OCI-LY3 (cell line): ENCODE data around the gene RFWD3.
A peak's percentile ranks its signal among the peaks of the same experiment; 100 is the strongest.

Source experiments
- H2AFZ ChIP-seq: fragments of 200-600, 300-600 bp; shearing (Covaris generic); 2 replicates; pipeline ENCODE4 v1.6.0; 2014; ENCODE audit warnings: antibody characterized with exemption, low read depth, low read length
- H3K27ac ChIP-seq: fragments of 200-600, 300-600 bp; sonication (generic); 2 replicates; pipeline ENCODE4 v1.5.1; 2014; ENCODE audit warnings: mild to moderate bottlenecking, low read length, moderate library complexity, mixed read lengths
- H3K27me3 ChIP-seq: fragments of 200-600, 300-600 bp; sonication (generic); 2 replicates; pipeline ENCODE4 v1.6.1; 2014; ENCODE audit warnings: low read depth, low read length, mixed read lengths
- H3K36me3 ChIP-seq: fragments of 200-600, 300-600 bp; sonication (generic); replicated peaks from 2 replicates; pipeline ENCODE3; 2014; ENCODE audit warnings: low read depth, low read length, mixed read lengths
- H3K4me1 ChIP-seq: fragments of 300-600, 200-600 bp; sonication (generic); 2 replicates; pipeline ENCODE4 v1.6.1; 2014; ENCODE audit warnings: low read length, mixed read lengths
- H3K4me2 ChIP-seq: fragments of 200-600, 300-600 bp; sonication (generic); 2 replicates; pipeline ENCODE4 v1.6.1; 2014; ENCODE audit warnings: low read length, mixed read lengths
- H3K4me3 ChIP-seq: fragments of 300-600, 200-600 bp; sonication (generic); 2 replicates; pipeline ENCODE4 v1.5.1; 2014; ENCODE audit warnings: antibody characterized with exemption, mild to moderate bottlenecking, low read length, moderate library complexity
- H3K79me2 ChIP-seq: fragments of 300-600, 200-600 bp; shearing (Covaris generic); 2 replicates; pipeline ENCODE4 v1.6.1; 2014; ENCODE audit warnings: mild to moderate bottlenecking, low read length, mixed read lengths
- H3K9ac ChIP-seq: fragments of 300-600, 200-600 bp; shearing (Covaris generic); 2 replicates; pipeline ENCODE4 v1.6.0; 2014; ENCODE audit warnings: mild to moderate bottlenecking, low read length, moderate library complexity
- H3K9me3 ChIP-seq: fragments of 200-600, 300-600 bp; shearing (Covaris generic); 2 replicates; pipeline ENCODE4 v1.6.1; 2014; ENCODE audit warnings: low read length, mixed read lengths; ENCODE audit not compliant: insufficient read depth
- H4K20me1 ChIP-seq: fragments of 200-600, 300-600 bp; sonication (generic); 2 replicates; pipeline ENCODE4 v1.6.1; 2016; ENCODE audit warnings: low read length, mixed read lengths; ENCODE audit not compliant: insufficient read depth
- CTCF ChIP-seq: fragments of 200-600, 300-600 bp; sonication (generic); IDR thresholded peaks from 2 replicates; pipeline ENCODE4 v1.5.1; 2014; ENCODE audit warnings: antibody characterized with exemption, low read length, low read depth
- EZH2phosphoT487 ChIP-seq: fragments of 200-600 bp; shearing (Covaris generic); IDR thresholded peaks from 2 replicates; pipeline ENCODE4 v1.6.1; 2018; ENCODE audit warnings: antibody characterized with exemption, mixed run types, low read depth

The RFWD3 gene

DNA sequence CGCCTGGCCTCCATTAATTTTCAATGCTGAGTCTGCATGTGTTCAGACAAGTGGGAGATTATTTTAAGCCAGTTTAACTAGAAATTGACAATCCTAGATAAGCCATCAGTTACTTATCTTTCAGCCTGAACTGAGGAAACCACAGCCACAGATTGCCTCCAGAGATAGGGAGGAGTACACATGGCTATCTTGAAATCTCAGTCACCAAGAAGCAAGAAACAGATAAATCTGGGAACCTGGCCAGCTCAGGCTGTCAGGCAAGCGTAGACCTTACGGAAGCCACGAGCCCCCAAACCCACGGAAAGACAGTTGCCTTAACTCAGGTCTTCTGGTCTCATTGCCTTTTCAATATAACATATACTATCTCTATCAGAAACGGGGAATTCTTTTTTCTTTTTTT, 57.7 kb downstream of the RFWD3 start:
- peaks cover 29% of the 10 kb centered on the region for H3K79me2 ChIP-seq

DNA sequence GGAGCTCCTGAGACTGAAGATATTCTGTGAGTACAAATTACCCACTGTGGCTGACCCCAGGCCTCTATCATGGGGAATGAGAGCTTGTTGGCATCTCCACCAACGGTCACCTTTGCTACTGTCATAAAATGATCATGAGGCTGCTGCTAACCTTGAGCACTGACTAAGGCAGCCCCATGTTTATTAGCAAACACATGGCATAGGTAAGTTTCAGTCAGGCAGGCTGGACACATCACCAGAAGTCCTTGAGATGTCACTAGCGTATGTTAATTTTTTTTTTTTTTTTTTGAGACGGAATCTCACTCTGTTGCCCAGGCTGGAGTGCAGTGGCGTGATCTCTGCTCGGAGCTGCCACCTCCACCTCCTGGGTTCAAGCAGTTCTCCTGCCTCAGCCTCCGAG, 58.3 kb downstream of the RFWD3 start:
- Histone ChIP-seq H4K20me1 (peaks cover 11% of the 10 kb centered on the region), H3K4me1 (peaks cover 13% of the 10 kb centered on the region), H2AFZ (no peak overlapping the region), H3K36me3 (no peaks in the 10 kb centered on the region), H3K27ac (no peak overlapping the region), H3K4me2 (no peak overlapping the region), H3K4me3 (no peak overlapping the region), H3K27me3 (no peaks in the 10 kb centered on the region), H3K9ac (no peak overlapping the region), H3K79me2 (peaks cover 35% of the 10 kb centered on the region), H3K9me3 (no peaks in the 10 kb centered on the region)
- TF ChIP-seq EZH2phosphoT487 (no peak), CTCF (no peak)

More for the DNA sequence above, 57.7 kb downstream of the RFWD3 start:
- Histone ChIP-seq H3K36me3 (no peaks in the 10 kb centered on the region), H3K4me3 (no peak overlapping the region), H3K9ac (no peak overlapping the region), H4K20me1 (peaks cover 6% of the 10 kb centered on the region), H3K27me3 (no peaks in the 10 kb centered on the region), H3K27ac (no peak overlapping the region), H3K4me2 (no peak overlapping the region), H3K4me1 (peaks cover 13% of the 10 kb centered on the region), H2AFZ (no peak overlapping the region), H3K9me3 (no peaks in the 10 kb centered on the region)
- TF ChIP-seq CTCF: no peak
- no peak for TF ChIP-seq EZH2phosphoT487

DNA sequence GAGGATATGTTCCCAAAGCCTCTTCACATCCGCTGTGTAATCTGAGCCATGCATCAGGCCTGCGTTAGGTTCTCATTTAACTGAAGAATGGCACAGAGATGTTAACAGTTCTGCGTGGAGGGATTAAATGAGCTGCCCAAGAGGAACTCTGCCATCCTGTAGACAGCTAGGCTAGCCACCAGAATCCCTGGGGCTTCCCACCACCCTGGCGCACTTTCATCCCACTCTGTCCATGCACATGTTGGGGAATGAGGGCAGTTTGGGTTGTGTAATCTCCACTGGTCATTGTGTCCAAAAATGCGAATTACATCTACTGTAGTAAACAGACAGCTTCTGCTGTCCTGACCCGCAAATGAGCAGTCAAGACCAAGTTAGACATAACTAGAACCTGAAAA, 58.7 kb downstream of the RFWD3 start:
- no peaks in the 10 kb centered on the region for H3K36me3 ChIP-seq
- H4K20me1 ChIP-seq: peaks cover 12% of the 10 kb centered on the region
- H3K4me2 ChIP-seq: no peak overlapping the region
- H2AFZ ChIP-seq: no peak overlapping the region
- H3K9ac ChIP-seq: no peak overlapping the region
- no peaks in the 10 kb centered on the region for H3K27me3 ChIP-seq
- H3K79me2 ChIP-seq: peaks cover 39% of the 10 kb centered on the region
- TF ChIP-seq CTCF (no peak), EZH2phosphoT487 (no peak)
- no peaks in the 10 kb centered on the region for H3K9me3 ChIP-seq
- H3K27ac ChIP-seq: no peak overlapping the region
- H3K4me3 ChIP-seq: no peak overlapping the region
- peaks cover 13% of the 10 kb centered on the region for H3K4me1 ChIP-seq

DNA sequence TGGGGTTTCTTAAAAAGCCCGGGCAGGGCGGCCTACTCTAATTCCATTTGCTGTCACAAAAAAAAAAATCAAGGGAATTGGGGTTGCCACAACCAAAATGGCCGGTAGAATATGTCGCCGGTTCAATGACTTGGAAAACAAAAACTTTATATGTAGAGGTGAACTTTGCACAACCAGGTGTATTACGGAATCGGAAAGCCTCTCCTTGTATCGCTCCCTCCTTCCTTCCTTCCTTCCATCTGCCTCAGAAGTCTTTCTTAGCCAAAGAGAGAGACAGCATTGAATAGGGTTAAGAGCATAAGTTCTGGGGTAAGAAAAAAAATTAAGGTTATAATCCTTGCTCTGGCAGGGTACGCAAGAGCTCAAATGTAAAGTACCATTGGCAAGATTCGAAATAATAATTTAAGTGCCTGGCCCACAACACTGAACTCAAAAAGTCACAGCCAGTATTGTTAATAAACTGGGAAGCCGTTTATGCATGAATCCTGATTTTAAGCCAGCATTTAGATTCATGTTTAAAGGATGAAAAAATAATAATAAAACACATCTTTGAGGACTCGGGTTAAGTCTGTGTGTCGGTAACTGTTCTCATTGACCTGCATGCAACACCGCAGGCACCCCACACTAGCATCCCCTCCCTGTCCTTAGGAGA, 59.2 kb downstream of the RFWD3 start:
- peak overlapping the region; percentile 95 for H3K4me3 ChIP-seq
- TF ChIP-seq CTCF (no peak), EZH2phosphoT487 (no peak)
- H4K20me1 ChIP-seq: peaks cover 12% of the 10 kb centered on the region
- H3K4me2 ChIP-seq: peak overlapping the region; percentile 83
- H3K4me1 ChIP-seq: peaks cover 13% of the 10 kb centered on the region
- H2AFZ ChIP-seq: peak overlapping the region; percentile 87
- no peaks in the 10 kb centered on the region for H3K36me3 ChIP-seq
- H3K79me2 ChIP-seq: peaks cover 44% of the 10 kb centered on the region
- no peaks in the 10 kb centered on the region for H3K9me3 ChIP-seq
- peak overlapping the region; percentile 93 for H3K9ac ChIP-seq
- no peak overlapping the region for H3K27ac ChIP-seq
- no peaks in the 10 kb centered on the region for H3K27me3 ChIP-seq
